ENCODE data around the gene NELFE.
"Not testable (repeated sequence)": the region's sequence is repeated elsewhere in the genome, so short reads cannot be mapped to it uniquely, and the experiment has no call there.

The NELFE gene

GRCh38 chr6:31919624-31920303, 39.0 kb downstream of the NELFE start:
- POLR2A ChIA-PET, result interaction anchor here (0.6 kb wide), 1 partner anchor 16 kb away, joined by 3 read pairs; no protein-coding TSS in a partner anchor
- H3K4me1 ChIP-seq (ENCODE audit: control extremely low read depth in 1 of 4, control insufficient read depth in 4 of 4, insufficient read depth in 4 of 4, low read length in 3 of 4), result peaks cover 0 to 1% (median 0%) of the 10 kb centered on the region in 4 experiments
- 94% methylated on average over 5 of the region's 6 CpGs for WGBS (ENCODE audit: insufficient coverage)
- H3K27ac ChIP-seq (ENCODE audit: insufficient read depth in 1 of 2, low read depth in 1 of 2, low read length in 2 of 2, poor library complexity in 1 of 2, severe bottlenecking in 2 of 2), result no peak overlapping the region
- CTCF ChIA-PET, result interaction anchor here (2.8 to 4.4 kb wide), 2 partner anchors 16 to 32 kb away, joined by 12 to 24 read pairs; no protein-coding TSS in a partner anchor
- no peak for DNase-seq
- no peaks in the 10 kb centered on the region for H3K27me3 ChIP-seq (replicated peaks in 2 of 5; ENCODE audit: control insufficient read depth in 4 of 5, insufficient read depth in 5 of 5, low read length in 4 of 5)
- no peaks in the 10 kb centered on the region for H3K9me3 ChIP-seq (ENCODE audit: control extremely low read depth in 1 of 5, control insufficient read depth in 4 of 5, insufficient read depth in 2 of 5, low read depth in 1 of 5, low read length in 4 of 5)
- no peak overlapping the region for H3K4me3 ChIP-seq (ENCODE audit: control insufficient read depth in 1 of 7, extremely low read depth in 1 of 7, insufficient read depth in 4 of 7, low read depth in 2 of 7, low read length in 6 of 7)
- no peaks in the 10 kb centered on the region for H3K36me3 ChIP-seq (ENCODE audit: control insufficient read depth in 4 of 4, insufficient read depth in 4 of 4, low read length in 3 of 4)

GRCh38 chr6:31918069-31918720, 40.6 kb downstream of the NELFE start:
- CTCF ChIA-PET, result interaction anchor here (1.0 to 1.5 kb wide), 3 partner anchors 9 to 34 kb away, joined by 3 to 4 read pairs (median 3); no protein-coding TSS in a partner anchor
- Histone ChIP-seq H3K4me1 (ENCODE audit: control extremely low read depth in 1 of 4, control insufficient read depth in 4 of 4, insufficient read depth in 4 of 4, low read length in 3 of 4) (peaks cover 0 to 3% (median 0%) of the 10 kb centered on the region in 4 experiments), H3K27ac (ENCODE audit: insufficient read depth in 1 of 2, low read depth in 1 of 2, low read length in 2 of 2, poor library complexity in 1 of 2, severe bottlenecking in 2 of 2) (no peak overlapping the region), H3K36me3 (ENCODE audit: control insufficient read depth in 4 of 4, insufficient read depth in 4 of 4, low read length in 3 of 4) (no peaks in the 10 kb centered on the region), H3K4me3 (ENCODE audit: control insufficient read depth in 1 of 7, extremely low read depth in 1 of 7, insufficient read depth in 4 of 7, low read depth in 2 of 7, low read length in 6 of 7) (no peak overlapping the region), H3K9me3 (ENCODE audit: control extremely low read depth in 1 of 5, control insufficient read depth in 4 of 5, insufficient read depth in 2 of 5, low read depth in 1 of 5, low read length in 4 of 5) (no peaks in the 10 kb centered on the region), H3K27me3 (replicated peaks in 2 of 5; ENCODE audit: control insufficient read depth in 4 of 5, insufficient read depth in 5 of 5, low read length in 4 of 5) (no peaks in the 10 kb centered on the region)
- no peak for DNase-seq
- POLR2A ChIA-PET, result no interaction called here
- 100% methylated on average over 2 of the region's 8 CpGs for WGBS (ENCODE audit: insufficient coverage)

- no peaks in the 10 kb centered on the region for H3K27me3 ChIP-seq (replicated peaks in 2 of 5; ENCODE audit: control insufficient read depth in 4 of 5, insufficient read depth in 5 of 5, low read length in 4 of 5)
- H3K4me3 ChIP-seq (ENCODE audit: control insufficient read depth in 1 of 7, extremely low read depth in 1 of 7, insufficient read depth in 4 of 7, low read depth in 2 of 7, low read length in 6 of 7), result no peak overlapping the region
- WGBS (ENCODE audit: insufficient coverage), result 100% methylated on average over 2 of the region's 6 CpGs
- no peak overlapping the region for H3K27ac ChIP-seq (ENCODE audit: insufficient read depth in 1 of 2, low read depth in 1 of 2, low read length in 2 of 2, poor library complexity in 1 of 2, severe bottlenecking in 2 of 2)
- CTCF ChIA-PET, result no interaction called here
- POLR2A ChIA-PET, result no interaction called here
- peaks cover 0 to 3% (median 0%) of the 10 kb centered on the region in 4 experiments for H3K4me1 ChIP-seq (ENCODE audit: control extremely low read depth in 1 of 4, control insufficient read depth in 4 of 4, insufficient read depth in 4 of 4, low read length in 3 of 4)
- H3K36me3 ChIP-seq (ENCODE audit: control insufficient read depth in 4 of 4, insufficient read depth in 4 of 4, low read length in 3 of 4), result no peaks in the 10 kb centered on the region
- H3K9me3 ChIP-seq (ENCODE audit: control extremely low read depth in 1 of 5, control insufficient read depth in 4 of 5, insufficient read depth in 2 of 5, low read depth in 1 of 5, low read length in 4 of 5), result no peaks in the 10 kb centered on the region
- no peak for DNase-seq
These were observed 43.0 kb downstream of the NELFE start for GRCh38 chr6:31915756-31916155.

GRCh38 chr6:31915351-31915750, 43.4 kb downstream of the NELFE start:
- ChIA-PET POLR2A (no interaction called here), CTCF (no interaction called here)
- no peak for DNase-seq
- no peaks in the 10 kb centered on the region for H3K9me3 ChIP-seq (ENCODE audit: control extremely low read depth in 1 of 5, control insufficient read depth in 4 of 5, insufficient read depth in 2 of 5, low read depth in 1 of 5, low read length in 4 of 5)
- H3K27ac ChIP-seq (ENCODE audit: insufficient read depth in 1 of 2, low read depth in 1 of 2, low read length in 2 of 2, poor library complexity in 1 of 2, severe bottlenecking in 2 of 2), result no peak overlapping the region
- H3K4me3 ChIP-seq (ENCODE audit: control insufficient read depth in 1 of 7, extremely low read depth in 1 of 7, insufficient read depth in 4 of 7, low read depth in 2 of 7, low read length in 6 of 7), result no peak overlapping the region
- no peaks in the 10 kb centered on the region for H3K36me3 ChIP-seq (ENCODE audit: control insufficient read depth in 4 of 4, insufficient read depth in 4 of 4, low read length in 3 of 4)
- H3K27me3 ChIP-seq (replicated peaks in 2 of 5; ENCODE audit: control insufficient read depth in 4 of 5, insufficient read depth in 5 of 5, low read length in 4 of 5), result no peaks in the 10 kb centered on the region
- H3K4me1 ChIP-seq (ENCODE audit: control extremely low read depth in 1 of 4, control insufficient read depth in 4 of 4, insufficient read depth in 4 of 4, low read length in 3 of 4), result peaks cover 0 to 3% (median 0%) of the 10 kb centered on the region in 4 experiments

GRCh38 chr6:31911826-31912585, 46.8 kb downstream of the NELFE start:
- no peaks in the 10 kb centered on the region for H3K9me3 ChIP-seq (ENCODE audit: control extremely low read depth in 1 of 5, control insufficient read depth in 4 of 5, insufficient read depth in 2 of 5, low read depth in 1 of 5, low read length in 4 of 5)
- no peak overlapping the region for H3K27ac ChIP-seq (ENCODE audit: insufficient read depth in 1 of 2, low read depth in 1 of 2, low read length in 2 of 2, poor library complexity in 1 of 2, severe bottlenecking in 2 of 2)
- WGBS (ENCODE audit: insufficient coverage), result 96% methylated on average over 9 of the region's 11 CpGs
- no peak overlapping the region for H3K4me3 ChIP-seq (ENCODE audit: control insufficient read depth in 1 of 7, extremely low read depth in 1 of 7, insufficient read depth in 4 of 7, low read depth in 2 of 7, low read length in 6 of 7)
- peaks cover 0 to 12% (median 0%) of the 10 kb centered on the region in 4 experiments for H3K4me1 ChIP-seq (ENCODE audit: control extremely low read depth in 1 of 4, control insufficient read depth in 4 of 4, insufficient read depth in 4 of 4, low read length in 3 of 4)
- DNase-seq, result no peak
- no peaks in the 10 kb centered on the region for H3K36me3 ChIP-seq (ENCODE audit: control insufficient read depth in 4 of 4, insufficient read depth in 4 of 4, low read length in 3 of 4)
- CTCF ChIA-PET, result no interaction called here
- no peaks in the 10 kb centered on the region for H3K27me3 ChIP-seq (replicated peaks in 2 of 5; ENCODE audit: control insufficient read depth in 4 of 5, insufficient read depth in 5 of 5, low read length in 4 of 5)
- POLR2A ChIA-PET, result no interaction called here

- peaks cover 0 to 15% (median 0%) of the 10 kb centered on the region in 4 experiments for H3K4me1 ChIP-seq (ENCODE audit: control extremely low read depth in 1 of 4, control insufficient read depth in 4 of 4, insufficient read depth in 4 of 4, low read length in 3 of 4)
- not testable (repeated sequence) for H3K36me3 ChIP-seq (ENCODE audit: control insufficient read depth in 4 of 4, insufficient read depth in 4 of 4, low read length in 3 of 4); H3K27ac ChIP-seq (ENCODE audit: insufficient read depth in 1 of 2, low read depth in 1 of 2, low read length in 2 of 2, poor library complexity in 1 of 2, severe bottlenecking in 2 of 2); H3K4me3 ChIP-seq (ENCODE audit: control insufficient read depth in 1 of 7, extremely low read depth in 1 of 7, insufficient read depth in 4 of 7, low read depth in 2 of 7, low read length in 6 of 7); DNase-seq; H3K9me3 ChIP-seq (ENCODE audit: control extremely low read depth in 1 of 5, control insufficient read depth in 4 of 5, insufficient read depth in 2 of 5, low read depth in 1 of 5, low read length in 4 of 5); H3K27me3 ChIP-seq (replicated peaks in 2 of 5; ENCODE audit: control insufficient read depth in 4 of 5, insufficient read depth in 5 of 5, low read length in 4 of 5)
- POLR2A ChIA-PET, result interaction anchor here (0.6 kb wide), 1 partner anchor 12 kb away, joined by 3 read pairs; the partner anchor contains the start of gene EHMT2
- CTCF ChIA-PET, result interaction anchor here (0.7 to 1.6 kb wide), 2 partner anchors 9 to 13 kb away, joined by 3 read pairs; no protein-coding TSS in a partner anchor
- 100% methylated on average over 3 of the region's 7 CpGs for WGBS (ENCODE audit: insufficient coverage)
These were observed 49.5 kb downstream of the NELFE start for GRCh38 chr6:31909298-31909697.

Data from common myeloid progenitor, CD34-positive (primary cell).